HCT116 (cell line): Measurements from ENCODE around the gene ECEL1. TPM values are rescaled to one million over a fixed set of nuclear protein-coding genes. Genes with fewer than 3 reads are reported as not detected.

ENCODE experiments used
- ATAC-seq: fragments of 200-7000 bp; cut with Tn5 transposase; 2 replicates; pipeline ENCODE4 v1.9.1; 2020; ENCODE audit warnings: mild to moderate bottlenecking, moderate library complexity
- BruUV-seq: library from RNA; stranded (reverse); fragments of 400-500 nt; replicated peaks from 2 replicates; lab custom pipeline; 2021; lab: Mats Ljungman, UMichigan
- CTCF ChIA-PET: fragments of 300-600 bp; sonication (Branson Sonifier 250); formaldehyde crosslinking; loops from one replicate; lab custom pipeline; 2021; ENCODE audit warnings: antibody characterized with exemption; lab: Charles Lee
- POLR2A ChIA-PET: fragments of 300-600, 350-600 bp; sonication (Branson Sonifier 250); formaldehyde crosslinking; loops from one replicate; lab custom pipeline; 2021; ENCODE audit warnings: antibody characterized with exemption; lab: Charles Lee
- RAD21 ChIA-PET, 2 experiments: fragments of 300-600 bp; sonication (Branson Sonifier 250); formaldehyde crosslinking; loops; one replicate each; lab custom pipeline; 2023; ENCODE audit warnings: low total read pairs in 2 of 2; ENCODE audit not compliant: uncharacterized antibody in 2 of 2, unreplicated experiment in 2 of 2, low non-redundant PET in 1 of 2; lab: Charles Lee
- DNase-seq: peaks from one replicate; pipeline ENCODE4 v3.0.0-alpha.2; 2010; ENCODE audit warnings: low read depth, low spot score
- H2AFZ ChIP-seq: fragments of 200-600 bp; shearing (Covaris generic), sonication (generic); 2 replicates; pipeline ENCODE4 v1.6.1; 2017; ENCODE audit warnings: low read depth, mixed run types, mixed read lengths, antibody characterized with exemption, low read length; ENCODE audit not compliant: poor library complexity, severe bottlenecking
- H3K27ac ChIP-seq: 2 replicates; pipeline ENCODE4 v1.5.1; 2012; ENCODE audit warnings: low read depth, low read length
- H3K27me3 ChIP-seq: fragments of 200-600 bp; sonication (generic); 2 replicates; pipeline ENCODE4 v1.6.1; 2016; ENCODE audit warnings: mixed run types, low read length, mixed read lengths; ENCODE audit not compliant: insufficient read depth
- H3K36me3 ChIP-seq, 2 experiments: fragments of 200-500 bp in 1 of 2; fragments of 200-600 bp in 1 of 2; sonication (Bioruptor generic) in 1 of 2; sonication (generic) in 1 of 2; 2 replicates each; pipeline versions ENCODE4 v1.5.1 to v1.6.1; 2014 to 2016; ENCODE audit warnings: low read length in 2 of 2, inconsistent platforms in 1 of 2, mixed read lengths in 1 of 2, mixed run types in 1 of 2; ENCODE audit not compliant: insufficient read depth in 2 of 2, control insufficient read depth in 1 of 2
- H3K4me1 ChIP-seq, 2 experiments: fragments of 200-600 bp in 1 of 2; sonication (generic) in 1 of 2; 2 replicates each; pipeline versions ENCODE4 v1.5.1 to v1.6.1; 2012 to 2017; ENCODE audit warnings: low read length in 2 of 2, inconsistent platforms in 1 of 2, mild to moderate bottlenecking in 1 of 2, mixed read lengths in 1 of 2, mixed run types in 1 of 2, moderate library complexity in 1 of 2; ENCODE audit not compliant: insufficient read depth in 2 of 2, control insufficient read depth in 1 of 2
- H3K4me2 ChIP-seq: fragments of 200-600 bp; sonication (generic); 2 replicates; pipeline ENCODE4 v1.6.1; 2017; ENCODE audit warnings: mixed run types, low read length, mixed read lengths
- H3K4me3 ChIP-seq, 2 experiments: fragments of 200-600 bp in 1 of 2; sonication (generic) in 1 of 2; replicated peaks in 1 of 2; 2 replicates each; pipeline ENCODE4 v1.5.1; 2011 to 2016; ENCODE audit warnings: low read length in 2 of 2, control low read depth in 1 of 2, low read depth in 1 of 2, mild to moderate bottlenecking in 1 of 2, mixed read lengths in 1 of 2, mixed run types in 1 of 2
- H3K79me2 ChIP-seq: fragments of 200-600 bp; sonication (generic); 2 replicates; pipeline ENCODE4 v1.6.1; 2017; ENCODE audit warnings: mild to moderate bottlenecking, mixed run types, low read length, moderate library complexity, mixed read lengths; ENCODE audit not compliant: insufficient read depth
- H3K9ac ChIP-seq: fragments of 200-600 bp; sonication (generic); 2 replicates; pipeline ENCODE4 v1.6.1; 2016; ENCODE audit warnings: low read length, mixed read lengths
- H3K9me2 ChIP-seq: fragments of 200-600 bp; sonication (generic), shearing (Covaris generic); 2 replicates; pipeline ENCODE4 v1.6.1; 2017; ENCODE audit warnings: mixed run types, mild to moderate bottlenecking, moderate library complexity; ENCODE audit not compliant: insufficient read depth
- H3K9me3 ChIP-seq, 2 experiments: fragments of 200-500 bp in 1 of 2; fragments of 200-600 bp in 1 of 2; sonication (Bioruptor generic) in 1 of 2; sonication (generic) in 1 of 2; 2 replicates each; pipeline ENCODE4 v1.6.1; 2014 to 2017; ENCODE audit warnings: low read length in 2 of 2, mixed read lengths in 2 of 2, inconsistent platforms in 1 of 2, low read depth in 1 of 2, mild to moderate bottlenecking in 1 of 2, mixed run types in 1 of 2, moderate library complexity in 1 of 2; ENCODE audit not compliant: control insufficient read depth in 1 of 2, insufficient read depth in 1 of 2
- H4K20me1 ChIP-seq: fragments of 200-600 bp; sonication (generic), shearing (Covaris generic); 2 replicates; pipeline ENCODE4 v1.6.1; 2017; ENCODE audit warnings: mixed run types, mild to moderate bottlenecking, moderate library complexity; ENCODE audit not compliant: insufficient read depth
- ATF3 ChIP-seq: IDR thresholded peaks from 2 replicates; pipeline ENCODE4 v1.6.1; 2012
- EGR1 ChIP-seq: IDR thresholded peaks from 2 replicates; pipeline ENCODE4 v1.6.1; 2012; ENCODE audit warnings: low read depth
- EZH2 ChIP-seq: fragments of 200-600 bp; sonication (generic); IDR thresholded peaks from 2 replicates; pipeline ENCODE4 v1.6.1; 2017; ENCODE audit warnings: antibody characterized with exemption, mixed run types
- EZH2phosphoT487 ChIP-seq: fragments of 200-600 bp; IDR thresholded peaks from 2 replicates; pipeline ENCODE4 v1.6.1; 2018; ENCODE audit warnings: antibody characterized with exemption, borderline replicate concordance
- POLR2A ChIP-seq: IDR thresholded peaks from 2 replicates; pipeline ENCODE4 v1.7.0; 2011; ENCODE audit warnings: borderline replicate concordance; ENCODE audit not compliant: insufficient read depth, insufficient read length; ENCODE audit errors: extremely low read depth
- POLR2AphosphoS5 ChIP-seq: IDR thresholded peaks from 2 replicates; pipeline ENCODE4 v1.6.1; 2011; ENCODE audit warnings: mild to moderate bottlenecking, low read depth, low read length, moderate library complexity
- SP1 ChIP-seq: IDR thresholded peaks from 2 replicates; pipeline ENCODE4 v1.6.1; 2012; ENCODE audit warnings: low read depth
- YY1 ChIP-seq: IDR thresholded peaks from 2 replicates; pipeline ENCODE4 v1.6.1; 2011; ENCODE audit warnings: low read length, low read depth, moderate library complexity, mild to moderate bottlenecking; ENCODE audit not compliant: insufficient replicate concordance; ENCODE audit errors: extremely low read depth
- ZFX ChIP-seq: fragments of 450-650 bp; IDR thresholded peaks from 2 replicates; pipeline ENCODE4 v1.6.1; 2017
- ZNF274 ChIP-seq: fragments of 200-500 bp; sonication (Bioruptor generic); IDR thresholded peaks from 2 replicates; pipeline ENCODE4 v1.6.1; 2014; ENCODE audit warnings: mild to moderate bottlenecking, low read depth, low read length, inconsistent platforms
- intact Hi-C: fragments of 100-400 bp; cut with micrococcal nuclease; formaldehyde crosslinking; loops from 2 replicates; pipeline ENCODE4 v1.10.0; 2022
- total RNA-seq: library from RNA; stranded (reverse); gene quantifications from one replicate; pipeline ENCODE4 v1.2.1, GENCODE V29; 2021; ENCODE audit not compliant: unreplicated experiment

ECEL1 gene
- total RNA-seq, 1 experiment from 2014 or later, result not detected

DNA sequence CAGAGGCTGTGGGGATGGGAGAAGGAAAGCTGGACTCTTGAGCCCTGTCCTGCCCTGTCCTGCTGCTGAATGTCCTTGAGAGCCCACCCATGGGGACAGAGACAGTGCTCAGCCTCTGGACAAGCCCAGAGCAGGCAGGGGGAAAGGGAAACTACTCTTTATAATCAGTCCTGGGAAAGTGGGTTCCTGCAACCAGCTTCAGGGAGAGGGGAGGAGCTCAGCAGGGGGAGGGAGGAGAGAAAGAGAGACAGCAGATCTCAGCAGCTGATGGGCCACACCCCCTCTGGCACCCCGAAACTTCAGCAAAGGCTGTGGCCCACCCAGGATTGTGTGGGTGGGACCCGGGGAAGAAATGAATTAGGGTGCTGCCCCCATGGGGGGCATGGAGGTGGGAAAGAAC, 11.6 kb downstream of the ECEL1 start:
- Histone ChIP-seq H3K27me3 (peaks cover 18% of the 10 kb centered on the region; the same call in 1 of the 2 replicates), H3K9ac (no peak overlapping the region), H3K79me2 (no peaks in the 10 kb centered on the region), H4K20me1 (no peaks in the 10 kb centered on the region), H3K9me3 (no peaks in the 10 kb centered on the region), H3K9me2 (no peaks in the 10 kb centered on the region), H3K4me1 (no peaks in the 10 kb centered on the region), H3K36me3 (no peaks in the 10 kb centered on the region)
- intact Hi-C loops, result no loop called here
- DNase-seq, result no peak
- POLR2A ChIA-PET, result no interaction called here
- RAD21 ChIA-PET, result no interaction called here
- BruUV-seq, result no TSS peak
- CTCF ChIA-PET, result no interaction called here
- TF ChIP-seq POLR2A, result no peak
- no peak for TF ChIP-seq EZH2phosphoT487
- no peak for TF ChIP-seq ATF3
- TF ChIP-seq ZNF274, result no peak
- no peak for TF ChIP-seq SP1
- no peak for TF ChIP-seq EGR1
- TF ChIP-seq EZH2, result no peak
- TF ChIP-seq ZFX, result no peak
- TF ChIP-seq YY1, result no peak
- TF ChIP-seq, all 23 proteins: peak for 0
- no peak overlapping the region for H2AFZ ChIP-seq
- no peak overlapping the region for H3K4me2 ChIP-seq
- H3K27ac ChIP-seq, result no peak overlapping the region
- no peak overlapping the region for H3K4me3 ChIP-seq
- no peak for ATAC-seq

GRCh38 chr2:232473467-232473890, 14.2 kb downstream of the ECEL1 start:
- ChIA-PET RAD21 (no interaction called here), CTCF (no interaction called here), POLR2A (no interaction called here)
- DNase-seq (no peak), ATAC-seq (no peak)
- no peak overlapping the region for H3K4me3 ChIP-seq
- BruUV-seq, result no TSS peak
- H3K9me3 ChIP-seq, result no peaks in the 10 kb centered on the region
- no peaks in the 10 kb centered on the region for H3K36me3 ChIP-seq
- no peaks in the 10 kb centered on the region for H4K20me1 ChIP-seq
- H2AFZ ChIP-seq, result no peak overlapping the region
- H3K27me3 ChIP-seq, result peaks cover 18% of the 10 kb centered on the region; the same call in 1 of the 2 replicates
- H3K4me2 ChIP-seq, result no peak overlapping the region
- intact Hi-C loops, result no loop called here
- H3K27ac ChIP-seq, result no peak overlapping the region
- no peaks in the 10 kb centered on the region for H3K4me1 ChIP-seq
- H3K9ac ChIP-seq, result no peak overlapping the region
- TF ChIP-seq POLR2A (no peak), POLR2AphosphoS5 (no peak)
- no peaks in the 10 kb centered on the region for H3K9me2 ChIP-seq
- H3K79me2 ChIP-seq, result no peaks in the 10 kb centered on the region
